ENCODE measurements around the gene D2HGDH. TPM values are rescaled to one million over a fixed set of nuclear protein-coding genes. Genes with fewer than 3 reads are reported as not detected.

The D2HGDH gene
- total RNA-seq, 4 donors from 2014 or later: 20.2 to 34.4 (median 23.0) TPM

GRCh38 chr2:241719093-241719492 lies 15.3 kb upstream of the D2HGDH start:
- Histone ChIP-seq H3K36me3 (peaks cover 38 to 45% of the 10 kb centered on the region in 2 donors), H3K9me3 (no peaks in the 10 kb centered on the region)
- intact Hi-C loops (cut with DNase I): no loop called here

GRCh38 chr2:241720099-241720498 lies 14.3 kb upstream of the D2HGDH start:
- H3K4me1 ChIP-seq: no peaks in the 10 kb centered on the region
- H3K36me3 ChIP-seq: peaks cover 30 to 40% of the 10 kb centered on the region in 2 donors
- no peaks in the 10 kb centered on the region for H3K9me3 ChIP-seq
- no peak overlapping the region for H3K4me3 ChIP-seq (replicated peaks in 1 of 3)
- no peak for DNase-seq
- H3K27ac ChIP-seq: no peak overlapping the region
- H3K27me3 ChIP-seq: no peaks in the 10 kb centered on the region
- TF ChIP-seq POLR2A (IDR thresholded peaks at IDR 0.05): no peak
- TF ChIP-seq CTCF (IDR thresholded peaks at IDR 0.05): no peak
- intact Hi-C loops (cut with DNase I): no loop called here
- WGBS, 2 donors: 95% methylated on average over 7 to 11 of the region's 19 CpGs

More at GRCh38 chr2:241719093-241719492, 15.3 kb upstream of the D2HGDH start:
- Histone ChIP-seq H3K27me3 (no peaks in the 10 kb centered on the region), H3K27ac (no peak overlapping the region), H3K4me3 (replicated peaks in 1 of 3) (no peak overlapping the region), H3K4me1 (no peaks in the 10 kb centered on the region)
- no peak for TF ChIP-seq POLR2A (IDR thresholded peaks at IDR 0.05)
- no peak for TF ChIP-seq CTCF (IDR thresholded peaks at IDR 0.05)
- WGBS, 2 donors: 90 to 98% methylated on average over 7 to 16 of the region's 16 CpGs
- no peak for DNase-seq

GRCh38 chr2:241720560-241720959 lies 13.9 kb upstream of the D2HGDH start:
- WGBS, 2 donors: 84% methylated on average over 5 of the region's 15 CpGs; no CpG with 5 or more reads in 1 of the 2 donors
- Histone ChIP-seq H3K4me3 (replicated peaks in 1 of 3) (no peak overlapping the region), H3K9me3 (no peaks in the 10 kb centered on the region), H3K36me3 (peaks cover 30 to 40% of the 10 kb centered on the region in 2 donors), H3K27ac (no peak overlapping the region), H3K27me3 (no peaks in the 10 kb centered on the region), H3K4me1 (no peaks in the 10 kb centered on the region)
- intact Hi-C loops (cut with DNase I): no loop called here
- DNase-seq: peak in 1 of 2 donors; percentile 17
- TF ChIP-seq CTCF (IDR thresholded peaks at IDR 0.05) (no peak), POLR2A (IDR thresholded peaks at IDR 0.05) (no peak)

GRCh38 chr2:241721852-241722251 lies 12.6 kb upstream of the D2HGDH start:
- Histone ChIP-seq H3K27me3 (no peaks in the 10 kb centered on the region), H3K9me3 (no peaks in the 10 kb centered on the region), H3K4me3 (replicated peaks in 1 of 3) (no peak overlapping the region), H3K27ac (no peak overlapping the region), H3K4me1 (no peaks in the 10 kb centered on the region), H3K36me3 (peaks cover 30 to 44% of the 10 kb centered on the region in 2 donors)
- TF ChIP-seq POLR2A (IDR thresholded peaks at IDR 0.05): no peak
- TF ChIP-seq CTCF (IDR thresholded peaks at IDR 0.05): no peak
- intact Hi-C loops (cut with DNase I): no loop called here
- 88 to 92% methylated on average over 11 to 12 of the region's 12 CpGs for WGBS, 2 donors
- DNase-seq: no peak

GRCh38 chr2:241722896-241723454 lies 11.5 kb upstream of the D2HGDH start:
- intact Hi-C loops (cut with DNase I): no loop called here

More at GRCh38 chr2:241722896-241723454, 11.5 kb upstream of the D2HGDH start:
- Histone ChIP-seq H3K36me3 (peaks cover 30 to 44% of the 10 kb centered on the region in 2 donors), H3K27me3 (no peaks in the 10 kb centered on the region), H3K4me1 (no peaks in the 10 kb centered on the region), H3K27ac (no peak overlapping the region), H3K9me3 (no peaks in the 10 kb centered on the region), H3K4me3 (replicated peaks in 1 of 3) (no peak overlapping the region)
- 95 to 97% methylated on average over 17 to 21 of the region's 21 CpGs for WGBS, 2 donors
- TF ChIP-seq CTCF (IDR thresholded peaks at IDR 0.05) (no peak), POLR2A (IDR thresholded peaks at IDR 0.05) (no peak)
- DNase-seq: no peak

All from thyroid gland (tissue), 4 donors.